Adrenal gland (tissue), 5 donors: ENCODE data around the gene SHANK2.

Experiments
- CTCF ChIP-seq, 6 experiments: fragments of 450-650 bp in 4 of 6; fragments of 200-600 bp in 2 of 6; sonication (generic) in 1 of 6; IDR thresholded peaks; 1 replicate in 5 of 6; 2 replicates in 1 of 6; pipeline versions ENCODE4 v1.5.1 to v1.8.0; 2016 to 2021; ENCODE audit warnings: antibody characterized with exemption in 6 of 6, mild to moderate bottlenecking in 2 of 6, moderate library complexity in 1 of 6
- POLR2A ChIP-seq, 2 donors: fragments of 450-650 bp; IDR thresholded peaks; one replicate each; pipeline ENCODE4 v1.6.1; 2017; ENCODE audit warnings: antibody characterized with exemption in 2 of 2, mild to moderate bottlenecking in 2 of 2, moderate library complexity in 1 of 2
- donor health status: DM: no; HTN: no; CAD: no.

- TF ChIP-seq CTCF (IDR thresholded peaks at IDR 0.05), result no peak
- TF ChIP-seq POLR2A (IDR thresholded peaks at IDR 0.05), result no peak
Measured at GRCh38 chr11:71242391-71242790, 10.0 kb downstream of the SHANK2 start.
